Type B pancreatic cell (in vitro differentiated cells): ENCODE measurements around the gene WDFY3. TPM values are rescaled to one million over a fixed set of nuclear protein-coding genes. Genes with fewer than 3 reads are reported as not detected.

Source experiments
- DNase-seq: peaks from one replicate; pipeline ENCODE4 v3.0.0; 2021; ENCODE audit warnings: mixed read lengths; ENCODE audit not compliant: unreplicated experiment; ENCODE audit errors: extremely low spot score
- H3K27ac Mint-ChIP-seq: 2 replicates; pipeline ENCODE4 v1.8.0; 2021; ENCODE audit warnings: mild to moderate bottlenecking, mixed read lengths
- H3K27me3 Mint-ChIP-seq: 2 replicates; pipeline ENCODE4 v1.8.0; 2021; ENCODE audit warnings: mixed read lengths
- H3K36me3 Mint-ChIP-seq: 2 replicates; pipeline ENCODE4 v1.8.0; 2021; ENCODE audit warnings: mixed read lengths
- H3K4me1 Mint-ChIP-seq: one replicate; pipeline ENCODE4 v1.8.0; 2021; ENCODE audit warnings: mixed read lengths; ENCODE audit not compliant: unreplicated experiment
- H3K4me3 Mint-ChIP-seq: 2 replicates; pipeline ENCODE4 v1.8.0; 2021; ENCODE audit warnings: mild to moderate bottlenecking, mixed read lengths
- H3K9me3 Mint-ChIP-seq: 2 replicates; pipeline ENCODE4 v1.8.0; 2021; ENCODE audit warnings: mixed read lengths
- total RNA-seq: library from RNA; stranded (reverse); gene quantifications from 2 replicates; pipeline ENCODE4 v1.2.1, GENCODE V29; 2021; ENCODE audit warnings: low replicate concordance
- TF ChIP-seq, protein P1 (sequence below): fragments of 200-600 bp; sonication (generic); conservative IDR thresholded peaks from 2 replicates; pipeline ENCODE4 v1.5.0; 2021; ENCODE audit warnings: antibody characterized with exemption, mild to moderate bottlenecking

Gene WDFY3
- total RNA-seq, 1 donor from 2014 or later, result 79.5 TPM

DNA sequence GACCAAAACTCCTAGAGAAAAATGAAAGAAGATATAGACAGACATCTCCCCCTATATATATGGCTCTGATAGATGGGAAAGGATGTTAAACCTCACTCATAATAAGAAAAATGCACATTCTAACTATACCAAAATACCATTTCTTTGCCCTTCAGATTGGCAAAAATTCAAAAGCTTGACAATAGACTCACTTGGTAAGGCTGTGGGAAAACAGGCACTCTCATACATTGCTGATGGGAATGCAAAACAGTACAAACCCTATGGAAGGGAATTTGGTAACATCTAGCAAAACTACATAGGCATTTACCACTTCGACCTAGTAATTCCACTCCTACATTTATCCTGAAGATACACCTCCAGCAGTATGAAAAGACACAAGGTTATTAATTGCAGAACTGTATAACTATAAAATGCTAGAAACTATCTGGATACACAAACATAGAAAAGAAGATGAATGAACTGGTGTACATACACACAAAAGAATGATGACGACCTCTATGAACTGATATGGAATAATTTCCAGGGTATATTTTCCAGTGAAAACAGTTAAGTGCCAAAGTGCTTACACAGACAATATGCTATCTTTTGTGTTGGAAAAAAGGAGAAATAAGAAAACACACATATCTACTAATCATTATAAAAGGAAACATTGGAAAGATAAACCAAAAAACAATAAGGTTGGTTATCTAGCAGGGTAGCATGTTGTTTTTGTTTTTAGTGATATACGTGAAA lies 48.5 kb downstream of the WDFY3 start:
- TF ChIP-seq, protein P1, sequence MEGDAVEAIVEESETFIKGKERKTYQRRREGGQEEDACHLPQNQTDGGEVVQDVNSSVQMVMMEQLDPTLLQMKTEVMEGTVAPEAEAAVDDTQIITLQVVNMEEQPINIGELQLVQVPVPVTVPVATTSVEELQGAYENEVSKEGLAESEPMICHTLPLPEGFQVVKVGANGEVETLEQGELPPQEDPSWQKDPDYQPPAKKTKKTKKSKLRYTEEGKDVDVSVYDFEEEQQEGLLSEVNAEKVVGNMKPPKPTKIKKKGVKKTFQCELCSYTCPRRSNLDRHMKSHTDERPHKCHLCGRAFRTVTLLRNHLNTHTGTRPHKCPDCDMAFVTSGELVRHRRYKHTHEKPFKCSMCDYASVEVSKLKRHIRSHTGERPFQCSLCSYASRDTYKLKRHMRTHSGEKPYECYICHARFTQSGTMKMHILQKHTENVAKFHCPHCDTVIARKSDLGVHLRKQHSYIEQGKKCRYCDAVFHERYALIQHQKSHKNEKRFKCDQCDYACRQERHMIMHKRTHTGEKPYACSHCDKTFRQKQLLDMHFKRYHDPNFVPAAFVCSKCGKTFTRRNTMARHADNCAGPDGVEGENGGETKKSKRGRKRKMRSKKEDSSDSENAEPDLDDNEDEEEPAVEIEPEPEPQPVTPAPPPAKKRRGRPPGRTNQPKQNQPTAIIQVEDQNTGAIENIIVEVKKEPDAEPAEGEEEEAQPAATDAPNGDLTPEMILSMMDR, result no peak
- H3K4me1 Mint-ChIP-seq, result peaks cover 7% of the 10 kb centered on the region
- no peak for DNase-seq
- H3K4me3 Mint-ChIP-seq, result no peak overlapping the region
- H3K27me3 Mint-ChIP-seq, result no peaks in the 10 kb centered on the region
- H3K27ac Mint-ChIP-seq, result no peak overlapping the region
- H3K9me3 Mint-ChIP-seq, result no peaks in the 10 kb centered on the region
- peaks cover 36% of the 10 kb centered on the region for H3K36me3 Mint-ChIP-seq

DNA sequence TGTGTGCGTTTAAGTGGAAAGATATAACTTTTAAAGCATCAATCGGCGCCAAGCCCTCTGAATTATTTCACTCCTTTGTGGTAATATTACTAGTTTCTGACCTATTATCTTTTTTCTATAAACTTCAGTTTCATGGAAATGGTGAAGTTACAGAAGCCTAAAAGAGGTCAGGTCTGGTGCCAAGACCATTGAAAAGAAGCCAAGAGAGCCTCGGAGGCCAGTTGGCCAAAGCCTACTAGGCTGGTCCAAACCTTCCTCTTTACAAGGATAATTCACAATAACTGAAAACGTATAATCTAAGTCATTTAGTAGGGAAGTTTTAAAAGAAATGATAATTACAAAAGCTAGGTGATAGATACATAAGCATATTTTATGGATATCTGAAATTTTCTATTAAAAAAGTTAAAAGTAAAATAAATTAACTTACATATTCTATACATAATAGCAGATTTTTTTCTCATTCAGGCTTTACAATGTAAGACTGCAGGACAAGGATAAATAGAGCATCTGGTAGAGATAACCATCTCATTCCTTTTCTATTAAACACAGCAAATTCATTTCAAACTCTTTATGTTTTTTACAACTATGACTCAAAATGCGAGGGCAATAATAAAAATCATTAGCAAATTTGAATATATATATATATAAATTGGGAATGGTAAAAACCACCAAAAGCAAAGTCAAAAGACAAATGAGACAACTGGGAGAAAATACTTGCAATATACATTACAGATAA lies 49.2 kb downstream of the WDFY3 start:
- H3K36me3 Mint-ChIP-seq, result peaks cover 43% of the 10 kb centered on the region
- H3K27me3 Mint-ChIP-seq, result no peaks in the 10 kb centered on the region
- H3K4me3 Mint-ChIP-seq, result no peak overlapping the region
- DNase-seq, result no peak
- no peak overlapping the region for H3K27ac Mint-ChIP-seq
- TF ChIP-seq, protein P1, result no peak
- no peaks in the 10 kb centered on the region for H3K9me3 Mint-ChIP-seq
- H3K4me1 Mint-ChIP-seq, result peaks cover 7% of the 10 kb centered on the region

DNA sequence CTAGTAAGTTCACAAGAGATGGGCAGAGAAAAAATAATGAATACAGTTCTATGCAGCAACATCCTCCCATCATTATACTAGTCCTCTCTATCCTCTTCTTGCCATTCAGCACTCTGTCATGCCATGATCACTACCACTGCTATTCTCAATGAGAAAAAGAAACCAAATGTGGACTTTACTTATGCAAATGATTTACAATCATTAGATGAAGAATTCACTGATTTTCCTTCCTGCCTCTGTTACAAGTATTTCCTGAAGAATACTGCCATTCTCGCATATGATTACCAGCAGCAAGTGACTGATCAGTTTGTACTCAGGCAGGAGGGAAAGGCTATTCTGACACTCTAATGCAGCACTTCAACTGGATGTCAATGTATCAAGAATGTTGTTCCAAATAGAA lies 50.3 kb downstream of the WDFY3 start:
- Mint-ChIP-seq H3K4me3 (no peak overlapping the region), H3K27me3 (no peaks in the 10 kb centered on the region), H3K27ac (no peak overlapping the region), H3K9me3 (no peaks in the 10 kb centered on the region), H3K4me1 (peaks cover 7% of the 10 kb centered on the region), H3K36me3 (peaks cover 43% of the 10 kb centered on the region)
- no peak for DNase-seq
- TF ChIP-seq, protein P1, result no peak

DNA sequence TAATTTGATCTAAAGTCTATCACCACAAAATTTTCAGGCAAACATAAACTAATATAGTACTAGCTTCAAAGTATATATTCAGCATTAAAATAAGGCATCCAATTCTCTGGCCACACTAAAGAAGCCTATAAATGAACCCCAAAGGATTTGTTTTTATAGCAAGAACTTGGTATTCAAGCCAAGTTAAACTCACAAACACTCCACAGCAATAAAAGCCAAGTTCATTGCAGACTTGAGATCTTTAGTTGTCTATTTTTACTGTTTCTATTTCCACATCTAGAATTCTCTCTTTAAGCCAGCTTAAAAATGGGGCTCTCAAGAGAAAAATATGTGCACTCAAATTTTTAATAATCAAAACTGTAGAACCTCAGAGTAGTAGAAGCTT lies 51.1 kb downstream of the WDFY3 start:
- Mint-ChIP-seq H3K4me1 (peaks cover 7% of the 10 kb centered on the region), H3K27me3 (no peaks in the 10 kb centered on the region), H3K36me3 (peaks cover 38% of the 10 kb centered on the region), H3K4me3 (no peak overlapping the region), H3K9me3 (no peaks in the 10 kb centered on the region), H3K27ac (no peak overlapping the region)
- no peak for DNase-seq
- TF ChIP-seq, protein P1, result no peak

DNA sequence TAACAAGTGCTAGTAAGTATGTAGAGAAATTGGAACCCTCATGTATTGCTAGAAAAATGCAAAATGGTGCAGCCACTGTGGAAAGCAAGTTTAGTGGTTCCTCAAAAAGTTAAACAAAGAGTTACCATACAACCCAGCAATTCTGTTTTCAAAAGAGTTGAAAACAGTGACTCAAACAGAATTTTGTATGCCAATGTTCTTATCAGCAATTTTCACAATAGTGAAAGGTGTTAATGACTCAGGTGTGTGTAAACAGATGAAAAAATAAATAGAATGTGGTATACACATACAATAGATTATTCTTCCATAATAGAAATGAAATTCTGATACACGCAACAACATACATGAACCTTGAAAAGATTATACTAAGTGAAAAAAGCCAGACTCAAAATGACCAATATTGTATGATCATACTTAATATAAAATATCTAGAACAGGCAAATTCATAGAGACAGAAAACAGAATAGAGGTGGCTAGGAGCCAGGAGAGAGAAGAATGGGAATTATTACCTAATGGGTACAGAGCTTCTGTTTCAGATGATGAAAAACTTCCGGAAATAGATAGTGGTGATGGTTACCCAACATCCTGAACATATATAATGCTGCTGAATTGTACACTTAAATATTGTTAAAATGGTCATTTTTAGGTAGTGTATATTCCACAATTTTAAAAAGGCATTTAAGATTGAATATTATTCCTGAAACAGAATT lies 51.6 kb downstream of the WDFY3 start:
- Mint-ChIP-seq H3K4me1 (peaks cover 7% of the 10 kb centered on the region), H3K27ac (no peak overlapping the region), H3K27me3 (no peaks in the 10 kb centered on the region), H3K36me3 (peaks cover 37% of the 10 kb centered on the region), H3K4me3 (no peak overlapping the region), H3K9me3 (no peaks in the 10 kb centered on the region)
- TF ChIP-seq, protein P1, result no peak
- DNase-seq, result no peak
